Head of caudate nucleus (tissue), 42 donors: ENCODE results near the gene MYOM1.
"Not testable (repeated sequence)": the region's sequence is repeated elsewhere in the genome, so short reads cannot be mapped to it uniquely, and the experiment has no call there.

ENCODE experiments used
- DNase-seq, 42 donors: peaks; one replicate each; pipeline versions ENCODE4 v3.0.0 to v3.0.0-alpha.2; 2020 to 2021; ENCODE audit warnings: mixed read lengths in 7 of 42
- intact Hi-C: fragments of 100-400 bp; cut with DNase I; formaldehyde crosslinking; loops from one replicate; pipeline ENCODE4 v1.15.0; 2022

The MYOM1 gene

GRCh38 chr18:3198260-3198860 is 21.4 kb downstream of the MYOM1 start:
- intact Hi-C loops, DNase-seq: not testable (repeated sequence)

- intact Hi-C loops, result no loop called here
Observed at GRCh38 chr18:3194947-3195612, 24.7 kb downstream of the MYOM1 start.

GRCh38 chr18:3193331-3193730 is 26.4 kb downstream of the MYOM1 start:
- intact Hi-C loops, result no loop called here
- no peak for DNase-seq

More at GRCh38 chr18:3194947-3195612, 24.7 kb downstream of the MYOM1 start:
- DNase-seq, result no peak

GRCh38 chr18:3192752-3193151 is 27.0 kb downstream of the MYOM1 start:
- intact Hi-C loops, result no loop called here
- DNase-seq, result no peak

- intact Hi-C loops, result no loop called here
- no peak for DNase-seq
Observed at GRCh38 chr18:3192286-3192685, 27.5 kb downstream of the MYOM1 start.

GRCh38 chr18:3190610-3191009 is 29.2 kb downstream of the MYOM1 start:
- intact Hi-C loops, result no loop called here
- DNase-seq, result no peak

- intact Hi-C loops, result no loop called here
- no peak for DNase-seq
Observed at GRCh38 chr18:3189884-3190283, 29.9 kb downstream of the MYOM1 start.

GRCh38 chr18:3186678-3187658 is 32.8 kb downstream of the MYOM1 start:
- intact Hi-C loops, result no loop called here
- no peak for DNase-seq

- DNase-seq, result no peak
- intact Hi-C loops, result no loop called here
Observed at GRCh38 chr18:3184275-3184963, 35.3 kb downstream of the MYOM1 start.

- DNase-seq, result no peak
- intact Hi-C loops, result no loop called here
Observed at GRCh38 chr18:3183103-3183717, 36.6 kb downstream of the MYOM1 start.

GRCh38 chr18:3180325-3180724 is 39.4 kb downstream of the MYOM1 start:
- intact Hi-C loops, result no loop called here
- DNase-seq, result no peak

- intact Hi-C loops, result no loop called here
- no peak for DNase-seq
Observed at GRCh38 chr18:3179430-3180089, 40.2 kb downstream of the MYOM1 start.

- DNase-seq, result peak in 36 of 42 donors; percentile 6 to 62 (median 32)
- intact Hi-C loops, result no loop called here
Observed at GRCh38 chr18:3177902-3178687, 41.7 kb downstream of the MYOM1 start.

GRCh38 chr18:3175195-3175758 is 44.5 kb downstream of the MYOM1 start:
- DNase-seq, result no peak
- intact Hi-C loops, result no loop called here

GRCh38 chr18:3172097-3172496 is 47.7 kb downstream of the MYOM1 start:
- no peak for DNase-seq
- intact Hi-C loops, result no loop called here

- DNase-seq, result no peak
- intact Hi-C loops, result no loop called here
Observed at GRCh38 chr18:3171631-3172030, 48.1 kb downstream of the MYOM1 start.

GRCh38 chr18:3170441-3171161 is 49.2 kb downstream of the MYOM1 start:
- intact Hi-C loops, result no loop called here
- DNase-seq, result no peak
